Ishikawa (cell line): Measurements from ENCODE around the gene RPL27A.
A peak's percentile ranks its signal among the peaks of the same experiment; 100 is the strongest.

Experiments
- CEBPB ChIP-seq: IDR thresholded peaks from 2 replicates; pipeline ENCODE4 v1.6.1; 2012
- CREB1 ChIP-seq: IDR thresholded peaks from 2 replicates; pipeline ENCODE4 v1.6.1; 2012; ENCODE audit warnings: low read depth
- EGR1 ChIP-seq: IDR thresholded peaks from 2 replicates; pipeline ENCODE4 v1.6.1; 2012
- EP300 ChIP-seq: IDR thresholded peaks from 2 replicates; pipeline ENCODE4 v1.6.1; 2012; ENCODE audit warnings: borderline replicate concordance
- FOXM1 ChIP-seq: IDR thresholded peaks from 2 replicates; pipeline ENCODE4 v1.6.1; 2012; ENCODE audit warnings: low read depth, borderline replicate concordance
- MAX ChIP-seq: IDR thresholded peaks from 2 replicates; pipeline ENCODE4 v1.6.1; 2012
- NFIC ChIP-seq: IDR thresholded peaks from 2 replicates; pipeline ENCODE4 v1.6.1; 2012
- RAD21 ChIP-seq: IDR thresholded peaks from 2 replicates; pipeline ENCODE4 v1.6.1; 2012; ENCODE audit warnings: low read depth
- REST ChIP-seq: IDR thresholded peaks from 2 replicates; pipeline ENCODE4 v1.6.1; 2012; ENCODE audit warnings: low read depth, mild to moderate bottlenecking
- TAF1 ChIP-seq: IDR thresholded peaks from 2 replicates; pipeline ENCODE4 v1.6.1; 2012; ENCODE audit warnings: low read depth, mild to moderate bottlenecking
- TCF12 ChIP-seq: IDR thresholded peaks from 2 replicates; pipeline ENCODE4 v1.6.1; 2012; ENCODE audit warnings: low read depth
- TEAD4 ChIP-seq: IDR thresholded peaks from 2 replicates; pipeline ENCODE4 v1.6.1; 2012
- USF1 ChIP-seq: IDR thresholded peaks from 2 replicates; pipeline ENCODE4 v1.6.1; 2012
- YY1 ChIP-seq: IDR thresholded peaks from 2 replicates; pipeline ENCODE4 v1.6.1; 2012; ENCODE audit warnings: low read depth
- ZBTB7A ChIP-seq: IDR thresholded peaks from 2 replicates; pipeline ENCODE4 v1.6.1; 2012; ENCODE audit warnings: low read depth

The RPL27A gene

GRCh38 chr11:8682303-8683114 is at the start of gene RPL27A, which contains the start of gene TRIM66:
TSS of gene RPL27A (plus strand) at chr11:8682792. CDS start at chr11:8682814, 22 bp downstream.
TSS of gene TRIM66 (minus strand) at chr11:8682665. CDS start at chr11:8672274, 10,391 bp downstream.
- TF ChIP-seq YY1 (peak; percentile 69), USF1 (peak; percentile 44), TAF1 (peak; percentile 95), REST (peak; percentile 19; the same call in 1 of the 2 replicates), CREB1 (0 out of 2 replicates have a peak, but pooled peaks have one; percentile 31), TEAD4 (no peak), ZBTB7A (no peak), MAX (peak; percentile 34; the same call in 1 of the 2 replicates), EGR1 (peak; percentile 17; the same call in 1 of the 2 replicates), TCF12 (peak; percentile 41; the same call in 1 of the 2 replicates)

GRCh38 chr11:8634498-8634897 is 48.1 kb upstream of the RPL27A start:
- TF ChIP-seq USF1: no peak
- TF ChIP-seq ZBTB7A: no peak
- TF ChIP-seq TEAD4: no peak
- no peak for TF ChIP-seq CEBPB
- TF ChIP-seq TAF1: no peak
- TF ChIP-seq MAX: no peak

GRCh38 chr11:8636127-8636526 is 46.5 kb upstream of the RPL27A start:
- TF ChIP-seq MAX (no peak), NFIC (no peak), TEAD4 (no peak), TAF1 (no peak), REST (no peak), EP300 (no peak), ZBTB7A (no peak)

GRCh38 chr11:8638300-8638699 is 44.3 kb upstream of the RPL27A start:
- TF ChIP-seq MAX (no peak), CEBPB (no peak), EP300 (no peak), EGR1 (no peak), TCF12 (no peak), TAF1 (no peak), CREB1 (no peak), ZBTB7A (no peak), YY1 (no peak), NFIC (no peak), RAD21 (no peak), USF1 (no peak), REST (no peak), TEAD4 (no peak), FOXM1 (no peak)
